GM12801 (cell line): ENCODE measurements around the gene NUMA1.

ENCODE experiments used
- CTCF ChIP-seq: IDR thresholded peaks from one replicate; pipeline ENCODE4 v1.5.1; 2011; ENCODE audit warnings: control low read depth; ENCODE audit not compliant: insufficient read length; ENCODE audit errors: extremely low read depth

Gene NUMA1

GRCh38 chr11:72083414-72083813, 3.1 kb upstream of the NUMA1 start:
- TF ChIP-seq CTCF: no peak

GRCh38 chr11:72081821-72082453, 1.6 kb upstream of the NUMA1 start:
- TF ChIP-seq CTCF: no peak

- no peak for TF ChIP-seq CTCF
Measured at GRCh38 chr11:72081184-72081644, 872 bp upstream of the NUMA1 start.

- TF ChIP-seq CTCF: no peak
Measured at GRCh38 chr11:72079819-72080325, 470 bp downstream of the NUMA1 start.

GRCh38 chr11:72078477-72078876, 1.9 kb downstream of the NUMA1 start:
- TF ChIP-seq CTCF: no peak

- no peak for TF ChIP-seq CTCF
Measured at GRCh38 chr11:72075756-72076155, 4.6 kb downstream of the NUMA1 start.

- TF ChIP-seq CTCF: no peak
Measured at GRCh38 chr11:72075109-72075508, 5.2 kb downstream of the NUMA1 start.

- no peak for TF ChIP-seq CTCF
Measured at GRCh38 chr11:72072348-72072747, 8.0 kb downstream of the NUMA1 start.
